OCI-LY1 (cell line): ENCODE data around the gene MFSD6.

Experiments
- EZH2 ChIP-seq: fragments of 200-600 bp; sonication (generic), shearing (Covaris generic); IDR thresholded peaks from 2 replicates; pipeline ENCODE4 v1.8.0; 2017; ENCODE audit warnings: borderline replicate concordance, mixed run types, mild to moderate bottlenecking, antibody characterized with exemption, low read length, moderate library complexity, mixed read lengths
- TF ChIP-seq, protein P1 (sequence below): fragments of 200-600 bp; sonication (generic), shearing (Covaris generic); IDR thresholded peaks from 2 replicates; pipeline ENCODE4 v1.5.1; 2017; ENCODE audit warnings: mild to moderate bottlenecking, antibody characterized with exemption, low read length, moderate library complexity, mixed read lengths

DNA sequence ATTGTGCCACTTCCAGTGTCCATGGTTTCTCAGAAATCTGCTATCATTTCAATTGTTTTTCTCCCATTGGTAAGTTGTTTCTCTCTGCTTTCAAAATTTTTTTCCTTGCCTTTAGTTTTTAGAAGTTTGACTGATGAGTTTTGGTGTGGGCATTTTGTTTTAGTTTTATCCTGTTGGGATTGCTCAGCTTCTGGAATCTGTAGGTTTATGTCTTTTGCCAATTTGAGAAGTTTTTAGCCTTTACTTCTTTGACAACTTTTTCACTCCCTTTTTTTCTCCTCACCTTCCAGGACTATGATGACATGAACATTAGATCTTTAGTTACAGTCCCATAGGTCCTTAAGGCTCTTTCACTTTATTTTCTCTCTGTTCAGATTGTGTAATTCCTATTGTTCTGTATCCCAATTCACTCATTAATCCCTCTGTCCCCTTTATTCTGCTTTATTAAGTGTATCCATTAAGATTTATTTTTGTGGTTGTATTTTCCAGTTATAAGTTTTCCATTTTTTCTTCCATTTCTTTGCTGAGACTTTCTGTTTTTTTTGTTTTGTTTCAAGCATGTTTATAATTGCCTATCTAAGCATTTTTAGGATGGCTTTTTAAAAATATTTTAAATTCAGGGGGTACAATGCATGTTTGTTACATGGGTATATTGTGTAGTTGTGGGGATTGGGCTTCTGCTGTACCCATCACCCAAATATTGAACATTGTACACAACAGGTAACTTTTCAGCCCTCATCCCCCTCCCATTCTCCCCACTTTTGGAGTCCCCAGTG is 17.9 kb downstream of the MFSD6 start:
- TF ChIP-seq, protein P1, sequence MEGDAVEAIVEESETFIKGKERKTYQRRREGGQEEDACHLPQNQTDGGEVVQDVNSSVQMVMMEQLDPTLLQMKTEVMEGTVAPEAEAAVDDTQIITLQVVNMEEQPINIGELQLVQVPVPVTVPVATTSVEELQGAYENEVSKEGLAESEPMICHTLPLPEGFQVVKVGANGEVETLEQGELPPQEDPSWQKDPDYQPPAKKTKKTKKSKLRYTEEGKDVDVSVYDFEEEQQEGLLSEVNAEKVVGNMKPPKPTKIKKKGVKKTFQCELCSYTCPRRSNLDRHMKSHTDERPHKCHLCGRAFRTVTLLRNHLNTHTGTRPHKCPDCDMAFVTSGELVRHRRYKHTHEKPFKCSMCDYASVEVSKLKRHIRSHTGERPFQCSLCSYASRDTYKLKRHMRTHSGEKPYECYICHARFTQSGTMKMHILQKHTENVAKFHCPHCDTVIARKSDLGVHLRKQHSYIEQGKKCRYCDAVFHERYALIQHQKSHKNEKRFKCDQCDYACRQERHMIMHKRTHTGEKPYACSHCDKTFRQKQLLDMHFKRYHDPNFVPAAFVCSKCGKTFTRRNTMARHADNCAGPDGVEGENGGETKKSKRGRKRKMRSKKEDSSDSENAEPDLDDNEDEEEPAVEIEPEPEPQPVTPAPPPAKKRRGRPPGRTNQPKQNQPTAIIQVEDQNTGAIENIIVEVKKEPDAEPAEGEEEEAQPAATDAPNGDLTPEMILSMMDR = no peak
- no peak for TF ChIP-seq EZH2
